ENCODE measurements around the gene POT1. TPM values are rescaled to one million over a fixed set of nuclear protein-coding genes. Genes with fewer than 3 reads are reported as not detected.

POT1 gene
- polyA plus RNA-seq, 1 donor (not counting 4 experiments of a cell fraction or from before 2014, with no cell fraction given), result 36.6 TPM

GRCh38 chr7:124956160-124956559, 26.5 kb upstream of the POT1 start:
- Histone ChIP-seq H3K27me3 (ENCODE audit: control insufficient read depth, extremely low read depth, insufficient read depth, low read length) (no peaks in the 10 kb centered on the region), H3K9me1 (ENCODE audit: control insufficient read depth, extremely low read depth, insufficient read depth, low read length) (no peaks in the 10 kb centered on the region), H3K4me1 (ENCODE audit: control insufficient read depth, extremely low read depth, insufficient read depth, low read length) (no peaks in the 10 kb centered on the region), H3K4me3 (ENCODE audit: control insufficient read depth in 2 of 3, extremely low read depth in 1 of 3, insufficient read depth in 2 of 3, low read depth in 1 of 3, low read length in 3 of 3) (no peak overlapping the region), H3K36me3 (ENCODE audit: control insufficient read depth in 2 of 2, extremely low read depth in 1 of 2, insufficient read depth in 2 of 2, low read length in 2 of 2) (no peaks in the 10 kb centered on the region), H3K79me2 (ENCODE audit: control insufficient read depth, insufficient read depth, low read length) (no peaks in the 10 kb centered on the region), H2AFZ (ENCODE audit: control insufficient read depth, low read length) (no peak overlapping the region), H3K4me2 (ENCODE audit: control insufficient read depth, extremely low read depth, insufficient read depth, low read depth, low read length) (no peak overlapping the region), H3K9ac (ENCODE audit: control insufficient read depth, extremely low read depth, insufficient read depth, low read length) (no peak overlapping the region), H4K20me1 (ENCODE audit: control insufficient read depth, extremely low read depth, insufficient read depth, low read length) (no peaks in the 10 kb centered on the region), H3K27ac (ENCODE audit: control insufficient read depth, insufficient read depth, low read length) (no peak overlapping the region), H3K9me3 (ENCODE audit: control insufficient read depth, low read depth, low read length) (no peaks in the 10 kb centered on the region)
- dilution Hi-C loops (cut with MboI; ENCODE audit: extremely low pct_ligation_motif_present, low sequenced_read_pairs), result no loop called here
- no peak for TF ChIP-seq EZH2 (IDR thresholded peaks at IDR 0.05; ENCODE audit: low read length)
- no peak for TF ChIP-seq CTCF (optimal IDR thresholded peaks at IDR 0.05 in 1 of 3, IDR thresholded peaks at IDR 0.05 in 1 of 3, conservative IDR thresholded peaks at IDR 0.05 in 1 of 3; ENCODE audit: extremely low read depth in 1 of 3, insufficient read depth in 2 of 3, low read length in 3 of 3)
- no peak for DNase-seq (ENCODE audit: low read depth, low spot score)
- FAIRE-seq, result no peak

GRCh38 chr7:124954790-124955189, 25.2 kb upstream of the POT1 start:
- Histone ChIP-seq H3K9me3 (ENCODE audit: control insufficient read depth, low read depth, low read length) (no peaks in the 10 kb centered on the region), H3K4me2 (ENCODE audit: control insufficient read depth, extremely low read depth, insufficient read depth, low read depth, low read length) (no peak overlapping the region), H4K20me1 (ENCODE audit: control insufficient read depth, extremely low read depth, insufficient read depth, low read length) (no peaks in the 10 kb centered on the region), H2AFZ (ENCODE audit: control insufficient read depth, low read length) (no peak overlapping the region), H3K36me3 (ENCODE audit: control insufficient read depth in 2 of 2, extremely low read depth in 1 of 2, insufficient read depth in 2 of 2, low read length in 2 of 2) (no peaks in the 10 kb centered on the region), H3K27ac (ENCODE audit: control insufficient read depth, insufficient read depth, low read length) (no peak overlapping the region), H3K9me1 (ENCODE audit: control insufficient read depth, extremely low read depth, insufficient read depth, low read length) (no peaks in the 10 kb centered on the region), H3K4me3 (ENCODE audit: control insufficient read depth in 2 of 3, extremely low read depth in 1 of 3, insufficient read depth in 2 of 3, low read depth in 1 of 3, low read length in 3 of 3) (no peak overlapping the region), H3K9ac (ENCODE audit: control insufficient read depth, extremely low read depth, insufficient read depth, low read length) (no peak overlapping the region), H3K4me1 (ENCODE audit: control insufficient read depth, extremely low read depth, insufficient read depth, low read length) (no peaks in the 10 kb centered on the region), H3K27me3 (ENCODE audit: control insufficient read depth, extremely low read depth, insufficient read depth, low read length) (no peaks in the 10 kb centered on the region), H3K79me2 (ENCODE audit: control insufficient read depth, insufficient read depth, low read length) (no peaks in the 10 kb centered on the region)
- DNase-seq (ENCODE audit: low read depth, low spot score), result no peak
- TF ChIP-seq CTCF (optimal IDR thresholded peaks at IDR 0.05 in 1 of 3, IDR thresholded peaks at IDR 0.05 in 1 of 3, conservative IDR thresholded peaks at IDR 0.05 in 1 of 3; ENCODE audit: extremely low read depth in 1 of 3, insufficient read depth in 2 of 3, low read length in 3 of 3), result no peak
- TF ChIP-seq EZH2 (IDR thresholded peaks at IDR 0.05; ENCODE audit: low read length), result no peak
- dilution Hi-C loops (cut with MboI; ENCODE audit: extremely low pct_ligation_motif_present, low sequenced_read_pairs), result no loop called here
- no peak for FAIRE-seq

Measured in keratinocyte (primary cell).